A673 (cell line): ENCODE measurements around the gene TRPC1.

Experiments
- CTCF ChIP-seq: fragments of 300-800, 200-600 bp; sonication (generic); conservative IDR thresholded peaks from 2 replicates; pipeline ENCODE4 v1.5.1; 2017; ENCODE audit warnings: low read depth, mild to moderate bottlenecking, antibody characterized with exemption, low read length, moderate library complexity, mixed read lengths
- EZH2 ChIP-seq: fragments of 200-600 bp; sonication (generic); IDR thresholded peaks from 2 replicates; pipeline ENCODE4 v1.6.1; 2017; ENCODE audit warnings: borderline replicate concordance, low read depth, mild to moderate bottlenecking, mixed read lengths, antibody characterized with exemption, low read length; ENCODE audit not compliant: poor library complexity, severe bottlenecking

GRCh38 chr3:142815803-142816202 is 92.0 kb downstream of the TRPC1 start:
- TF ChIP-seq CTCF (no peak), EZH2 (no peak)
